Stimulated activated CD8-positive, alpha-beta memory T cell treated with anti-CD3 and anti-CD28 coated beads, Interleukin-7, amount 100 ng/mL, for 48 hours (primary cell): ENCODE measurements around the gene PPA2.

ENCODE experiments used
- DNase-seq, 2 donors: peaks; one replicate each; pipeline ENCODE4 v3.0.0-alpha.2; 2020; ENCODE audit warnings: low read depth in 1 of 2; ENCODE audit errors: extremely low read depth in 1 of 2

Gene PPA2

DNA sequence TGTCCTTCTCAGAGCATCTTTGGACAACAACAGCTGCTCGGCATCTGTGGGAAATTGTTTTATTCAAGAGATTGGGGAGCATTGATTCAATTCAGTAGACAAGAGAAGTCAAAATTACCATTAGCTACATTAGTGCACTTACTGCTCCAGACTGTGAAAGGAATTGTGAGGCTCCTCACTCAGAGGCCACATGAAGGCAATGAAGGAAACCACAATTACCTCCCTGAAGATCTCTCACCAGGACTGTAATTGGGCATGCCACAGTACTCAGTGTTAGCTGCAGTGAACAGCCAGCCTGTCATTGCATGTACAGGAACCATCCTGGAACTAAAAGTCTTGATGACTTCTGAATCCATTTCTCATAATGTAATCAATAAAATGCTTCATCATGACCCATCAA lies 144.8 kb downstream of the PPA2 start:
- no peak for DNase-seq

DNA sequence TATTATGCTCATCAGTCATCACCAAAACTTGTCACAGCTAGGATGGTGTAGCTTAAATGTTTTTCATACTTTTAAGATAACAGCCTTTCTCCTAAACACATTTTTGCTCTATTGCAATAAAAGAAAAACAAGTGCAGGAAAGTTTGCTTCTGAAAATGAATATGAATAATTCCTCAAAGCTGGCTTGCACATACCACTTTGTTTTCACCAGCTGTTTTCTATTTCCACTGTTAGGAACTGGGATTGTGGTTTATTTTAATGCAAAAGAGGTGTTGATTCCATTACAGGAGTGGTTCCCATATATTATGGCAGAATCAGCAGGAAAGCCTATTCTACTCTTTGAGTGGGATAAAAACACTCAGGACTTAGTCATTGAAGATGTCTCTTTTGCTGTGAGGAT lies 145.9 kb downstream of the PPA2 start:
- no peak for DNase-seq

DNA sequence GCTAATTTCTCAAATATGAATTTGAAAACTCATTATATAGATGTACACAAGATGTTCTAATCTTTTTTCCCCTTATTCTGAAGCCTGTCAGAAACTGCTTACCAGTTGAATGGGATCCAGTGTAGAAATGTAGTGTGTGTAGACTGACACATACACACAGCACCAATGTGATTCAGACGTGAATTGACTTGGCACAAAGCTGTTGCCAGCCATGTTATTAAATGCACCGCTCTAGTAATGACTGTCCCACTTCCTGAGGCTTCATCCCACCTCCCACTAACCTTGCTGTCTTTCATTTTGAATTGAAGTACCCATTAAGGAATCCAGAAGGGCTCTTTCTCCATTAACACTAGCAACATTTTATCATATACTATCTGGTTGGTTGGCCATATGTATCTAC lies 146.6 kb downstream of the PPA2 start:
- no peak for DNase-seq
